Activated CD8-positive, alpha-beta memory T cell treated with anti-CD3 and anti-CD28 coated beads, Interleukin-2, amount 50 U/mL, for 4 hours (primary cell): Measurements from ENCODE around the gene HSPA6.
"Not testable (repeated sequence)": the region's sequence is repeated elsewhere in the genome, so short reads cannot be mapped to it uniquely, and the experiment has no call there.

Source experiments
- DNase-seq: peaks from one replicate; pipeline ENCODE4 v3.0.0-alpha.2; 2020

HSPA6 gene

DNA sequence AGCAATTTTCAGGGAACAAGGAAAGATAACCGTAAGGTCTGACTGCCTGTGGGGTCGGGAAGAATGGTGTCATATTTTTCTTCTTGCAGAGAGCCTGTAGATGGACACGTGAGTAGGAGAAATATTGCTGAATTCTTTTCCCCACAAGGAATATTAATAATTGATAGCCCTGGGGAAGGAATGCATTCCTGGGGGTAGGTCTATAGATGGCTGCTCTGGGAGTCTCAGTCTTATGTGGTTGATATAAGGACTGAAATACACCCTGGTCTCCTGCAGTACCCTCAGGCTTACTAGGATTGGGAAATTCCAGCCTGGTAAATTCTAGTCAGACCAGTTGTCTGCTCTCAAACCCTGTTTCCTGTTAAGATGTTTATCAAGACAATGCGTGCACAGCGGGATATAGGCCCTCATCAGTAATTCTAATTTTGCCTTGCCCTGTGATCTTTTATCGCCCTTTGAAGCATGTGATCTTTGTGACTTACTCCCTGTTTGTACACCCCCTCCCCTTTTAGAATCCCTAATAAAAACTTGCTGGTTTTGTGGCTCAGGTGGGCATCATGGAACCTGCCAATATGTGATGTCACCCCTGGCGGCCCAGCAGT, 12.8 kb downstream of the HSPA6 start:
- not testable (repeated sequence) for DNase-seq

- DNase-seq, result not testable (repeated sequence)
Observed at GRCh38 chr1:161538925-161539479, 14.7 kb downstream of the HSPA6 start.

DNA sequence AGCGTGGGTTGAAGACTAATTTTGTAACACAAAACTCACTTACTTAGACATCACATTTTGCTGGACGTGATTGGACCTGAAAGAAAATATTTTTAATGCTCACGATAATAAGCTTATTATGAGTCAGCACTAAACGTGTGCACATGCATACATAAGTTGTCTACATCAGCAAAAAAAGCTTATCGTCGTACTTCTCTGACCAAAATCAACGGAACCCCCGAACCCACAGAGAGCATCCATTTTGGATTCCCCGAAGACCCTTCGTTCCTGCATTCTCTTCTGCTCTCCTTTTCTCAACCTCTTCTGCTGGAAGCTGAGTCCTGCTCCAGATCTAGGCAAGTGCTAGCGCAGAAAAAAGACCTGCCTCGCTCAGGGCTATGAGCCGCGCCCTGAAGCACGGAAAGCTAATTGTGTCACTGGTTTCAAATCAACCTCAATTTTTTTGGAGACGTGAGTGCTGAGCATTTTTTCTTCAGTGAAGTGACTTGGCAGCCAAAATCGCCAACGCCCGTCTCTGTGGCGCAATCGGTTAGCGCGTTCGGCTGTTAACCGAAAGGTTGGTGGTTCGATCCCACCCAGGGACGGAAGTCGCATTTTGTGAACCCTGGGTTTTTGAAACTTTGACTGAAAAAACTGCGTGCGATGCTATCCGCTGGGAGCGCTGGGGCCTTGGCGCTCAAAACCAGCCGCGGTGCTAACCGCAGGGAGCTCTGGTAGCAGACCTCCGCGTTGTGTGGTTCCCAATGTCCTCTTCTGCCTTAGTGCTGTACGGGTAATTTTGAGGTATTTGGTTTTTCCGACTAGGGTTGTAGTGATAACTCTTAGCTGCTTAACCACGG, 15.6 kb downstream of the HSPA6 start:
- peak; percentile 92 for DNase-seq

DNA sequence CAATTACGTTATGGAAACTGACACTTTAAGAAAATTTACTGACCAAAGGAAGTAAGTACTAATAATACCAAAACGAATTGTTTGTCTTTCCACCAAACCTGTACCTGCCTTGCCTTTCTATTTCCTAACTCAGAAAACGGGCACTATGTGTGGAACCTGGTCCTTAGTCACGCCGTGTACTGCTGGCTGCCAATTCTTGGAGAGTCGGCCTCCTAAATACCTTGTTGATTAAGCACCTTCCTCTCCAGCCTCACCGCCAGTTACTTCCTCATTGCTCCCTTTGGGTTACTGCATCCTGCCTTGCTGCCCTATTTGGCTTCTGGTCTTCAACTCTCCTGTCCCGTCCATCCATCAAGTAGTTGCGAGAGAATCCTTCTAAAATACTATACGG, 16.2 kb downstream of the HSPA6 start:
- DNase-seq, result not testable (repeated sequence)

DNA sequence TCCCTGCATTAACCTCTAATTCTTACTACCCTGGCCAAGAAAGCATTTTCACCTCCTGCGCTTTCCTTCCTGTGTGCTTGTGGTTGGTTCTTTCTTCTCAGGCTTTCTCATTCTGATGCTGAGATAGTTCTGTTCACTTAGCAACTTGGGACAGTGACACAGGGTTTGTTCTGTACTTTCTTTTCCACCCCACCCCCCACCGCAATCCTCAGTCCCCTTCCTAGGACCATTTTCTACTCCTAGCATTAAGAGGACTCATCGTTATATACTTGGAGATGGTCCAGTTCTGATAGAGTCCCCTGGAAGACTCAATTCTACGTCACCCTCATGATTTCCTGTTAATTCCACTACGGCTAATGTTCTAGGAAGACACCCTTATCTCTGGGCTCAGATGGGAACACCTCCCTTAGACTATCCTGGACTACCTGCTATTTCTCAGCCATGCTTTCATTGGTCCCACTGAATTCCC, 17.8 kb downstream of the HSPA6 start:
- DNase-seq, result peak; percentile 24

DNA sequence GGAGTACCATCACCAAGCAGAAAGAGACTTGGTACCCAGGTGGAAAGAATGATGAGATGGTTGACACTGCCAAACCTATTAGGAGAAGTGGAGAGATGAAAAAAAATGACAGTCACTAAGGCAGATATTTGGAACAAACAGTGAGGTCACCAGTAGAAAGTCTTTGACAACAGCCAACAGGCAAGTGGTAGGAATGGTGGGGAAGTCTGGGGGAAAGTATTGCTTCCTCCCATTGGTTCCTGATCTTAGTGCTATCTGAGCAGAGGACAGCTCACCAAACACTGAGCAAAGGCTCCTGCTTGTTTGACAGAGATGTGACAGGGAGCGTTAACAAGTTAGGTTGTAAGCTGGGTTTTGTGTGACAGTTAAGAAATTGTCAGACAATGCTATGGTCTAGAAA, 18.8 kb downstream of the HSPA6 start:
- not testable (repeated sequence) for DNase-seq

- DNase-seq, result not testable (repeated sequence)
Observed at GRCh38 chr1:161545005-161545731, 20.8 kb downstream of the HSPA6 start.

DNA sequence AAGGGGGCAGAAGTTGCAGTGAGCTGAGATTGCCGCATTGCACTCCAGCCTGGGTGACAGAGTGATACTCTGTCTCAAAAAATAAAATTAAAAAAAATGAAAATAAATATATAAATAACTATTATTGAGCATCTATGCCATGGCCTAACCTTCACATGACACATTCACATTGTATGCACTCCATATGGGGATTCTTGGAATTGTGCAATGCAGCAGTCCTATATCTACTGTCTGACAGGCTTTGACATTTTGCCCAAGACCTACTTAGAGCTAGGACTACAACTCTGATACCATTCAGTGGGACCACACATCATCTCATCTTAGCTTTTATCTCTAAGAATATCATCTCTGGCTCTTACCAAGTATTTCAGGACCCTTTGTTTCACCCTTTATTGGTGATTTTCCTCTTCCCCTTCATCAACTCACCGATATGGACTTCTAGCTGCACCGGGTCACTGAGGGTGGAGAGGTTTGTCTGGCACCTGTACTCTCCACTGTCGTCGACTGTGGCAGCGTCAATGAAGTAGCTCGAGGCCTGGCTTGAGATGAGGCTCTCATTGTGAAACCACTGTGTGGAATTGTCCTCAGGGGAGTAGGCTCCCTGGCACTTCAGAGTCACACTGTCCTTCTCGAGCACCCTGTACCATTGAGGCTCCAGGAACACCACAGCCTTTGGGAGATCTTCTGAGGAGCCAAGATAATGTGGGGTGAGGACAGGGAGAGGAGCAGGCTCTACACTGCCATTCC, 23.8 kb downstream of the HSPA6 start:
- not testable (repeated sequence) for DNase-seq

GRCh38 chr1:161548749-161549406, 24.5 kb downstream of the HSPA6 start:
- not testable (repeated sequence) for DNase-seq

- DNase-seq, result no peak
Observed at GRCh38 chr1:161549652-161550051, 25.3 kb downstream of the HSPA6 start, which contains the start of gene FCGR3A. FCGR3A (minus strand) TSS chr1:161549818; CDS start chr1:161549736, 82 bp downstream.

DNA sequence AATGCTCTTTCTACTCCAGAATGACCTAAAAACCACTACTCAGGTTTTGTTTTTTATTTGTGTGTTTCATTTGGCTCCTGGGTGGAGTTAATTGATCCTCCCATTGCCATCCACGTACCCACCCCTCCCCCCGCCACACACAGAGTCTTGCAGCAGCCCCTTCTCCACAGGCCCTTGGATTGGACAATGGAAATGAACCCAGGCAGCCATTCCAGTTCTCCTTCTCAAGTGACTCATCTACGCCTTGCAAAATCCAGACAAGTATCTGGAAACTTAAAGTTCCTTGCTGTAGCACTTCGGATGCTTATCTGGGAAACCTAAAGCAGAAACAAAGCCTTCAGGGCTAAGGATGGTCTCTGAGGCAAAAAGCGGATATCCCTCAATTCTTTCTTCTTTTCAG, 26.6 kb downstream of the HSPA6 start:
- DNase-seq, result not testable (repeated sequence)

- not testable (repeated sequence) for DNase-seq
Observed at GRCh38 chr1:161553631-161554030, 29.3 kb downstream of the HSPA6 start.

DNA sequence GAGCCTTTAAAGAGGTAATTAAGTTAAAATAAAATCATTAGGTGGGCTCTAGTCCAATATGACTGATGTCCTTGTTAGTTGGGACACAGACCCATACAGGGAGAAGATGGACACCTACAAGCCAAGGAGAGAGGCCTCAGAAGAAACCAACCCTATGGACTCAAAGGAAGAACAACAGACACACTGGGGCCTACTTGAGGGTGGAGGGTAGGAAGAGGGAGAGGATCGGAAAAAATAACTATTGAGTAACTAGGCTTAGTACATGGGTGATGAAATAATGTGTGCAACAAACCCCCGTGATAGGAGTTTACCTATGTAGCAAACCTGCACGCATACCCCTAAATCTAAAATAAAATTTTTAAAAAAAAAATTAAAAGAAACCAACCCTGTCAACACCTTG, 30.0 kb downstream of the HSPA6 start:
- DNase-seq, result not testable (repeated sequence)

DNA sequence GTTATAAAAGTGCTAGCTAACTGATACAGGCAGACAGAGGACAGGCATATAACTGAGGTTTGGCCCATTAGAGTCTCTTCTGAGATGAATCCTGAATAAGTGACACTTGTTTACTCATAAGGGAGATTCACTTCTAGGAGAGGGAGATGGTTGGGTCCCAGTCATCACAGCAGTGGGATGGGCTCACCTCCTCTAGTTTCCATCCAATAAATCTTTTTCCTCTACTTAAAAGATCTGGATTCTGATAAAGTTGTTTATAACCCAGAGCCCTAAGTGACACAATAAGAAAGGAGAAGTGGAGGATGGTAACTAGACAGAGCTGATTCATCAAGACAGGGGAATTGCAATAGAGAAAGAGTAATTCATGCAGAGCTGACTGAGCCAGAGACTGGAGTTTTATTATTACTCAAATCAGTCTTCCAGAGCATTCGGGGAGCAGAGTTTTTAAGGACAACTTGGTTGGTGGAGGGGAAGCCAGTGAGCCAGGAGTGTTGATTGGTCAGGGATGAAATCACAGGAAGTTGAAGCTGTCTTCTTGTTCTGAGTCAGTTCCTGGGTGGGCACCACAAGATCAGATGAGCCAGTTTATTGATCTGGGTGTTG, 30.6 kb downstream of the HSPA6 start:
- DNase-seq, result not testable (repeated sequence)

- not testable (repeated sequence) for DNase-seq
Observed at GRCh38 chr1:161556143-161556542, 31.8 kb downstream of the HSPA6 start.

DNA sequence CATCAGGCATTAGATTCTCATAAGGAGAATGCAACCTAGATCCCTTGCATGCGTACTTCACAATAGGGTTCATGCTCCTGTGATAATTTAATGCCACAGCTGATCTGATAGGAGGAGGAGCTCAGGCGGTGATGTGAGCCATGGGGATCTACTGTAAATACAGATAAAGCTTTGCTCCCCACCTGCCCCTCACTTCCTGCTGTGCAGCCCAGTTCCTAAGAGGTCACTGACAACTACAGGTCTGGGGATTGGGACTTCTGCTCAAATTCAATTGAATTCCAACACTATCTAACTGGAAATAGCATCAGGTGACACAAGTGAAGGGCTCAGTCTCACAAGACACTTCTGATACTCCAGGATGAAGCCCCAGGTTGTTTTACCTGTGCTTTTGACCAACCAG, 32.6 kb downstream of the HSPA6 start:
- not testable (repeated sequence) for DNase-seq

- not testable (repeated sequence) for DNase-seq
Observed at GRCh38 chr1:161557506-161558450, 33.4 kb downstream of the HSPA6 start.

DNA sequence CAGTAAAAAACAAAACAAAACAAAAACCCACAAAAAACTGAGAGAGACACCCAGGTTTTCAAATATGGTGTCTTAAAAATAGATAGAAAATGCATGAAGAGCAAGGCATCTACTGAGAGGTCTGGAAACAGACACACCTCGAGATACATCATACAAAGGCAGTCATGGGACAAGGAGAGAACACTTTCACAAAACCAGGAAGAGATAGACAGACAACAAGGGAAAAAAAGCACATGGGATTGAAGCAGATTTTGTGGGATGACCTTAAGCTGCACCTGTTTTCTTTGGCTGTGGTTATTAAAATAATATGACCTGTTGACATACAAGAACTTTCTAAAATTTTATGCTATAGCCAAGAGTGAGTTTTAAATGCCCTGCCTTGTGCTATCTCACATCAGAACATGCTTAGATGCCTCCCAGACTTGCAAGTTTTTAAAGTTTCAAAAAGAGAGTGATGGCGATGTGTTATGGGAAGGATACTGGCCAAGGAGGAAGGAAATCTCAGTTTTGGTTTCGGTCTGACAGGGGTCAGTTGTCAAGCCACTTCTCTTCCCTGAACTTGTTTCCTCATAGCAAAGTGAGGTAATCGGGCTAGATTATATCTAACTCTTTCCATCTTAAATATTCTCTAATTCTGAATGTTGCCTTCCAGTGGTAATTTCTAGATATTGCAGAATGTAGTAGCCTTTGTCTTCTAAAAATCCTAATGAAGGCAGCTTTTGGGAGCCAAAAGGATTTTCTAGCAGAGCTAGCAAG, 36.8 kb downstream of the HSPA6 start:
- not testable (repeated sequence) for DNase-seq

- not testable (repeated sequence) for DNase-seq
Observed at GRCh38 chr1:161562441-161562840, 38.1 kb downstream of the HSPA6 start.
